HepG2 (cell line): ENCODE data around the gene LMAN2. TPM values are rescaled to one million over a fixed set of nuclear protein-coding genes. Genes with fewer than 3 reads are reported as not detected.

Source experiments
- CENPT ChIP-seq: sonication (generic); formaldehyde crosslinking; IDR thresholded peaks from 2 replicates; pipeline ENCODE4 v1.8.0; 2022; ENCODE audit warnings: low read depth, mild to moderate bottlenecking, moderate library complexity, missing genetic modification reagents
- ELF1 ChIP-seq: sonication (generic); formaldehyde crosslinking; IDR thresholded peaks from 2 replicates; pipeline ENCODE4 v1.4.0; 2020; ENCODE audit warnings: missing genetic modification reagents
- ESRRA ChIP-seq: sonication (generic); formaldehyde crosslinking; IDR thresholded peaks from 2 replicates; pipeline ENCODE4 v1.5.1; 2020; ENCODE audit warnings: mild to moderate bottlenecking, low read depth, missing genetic modification reagents
- FOXM1 ChIP-seq: sonication (generic); formaldehyde crosslinking; IDR thresholded peaks from 2 replicates; pipeline ENCODE4 v1.5.0; 2020; ENCODE audit warnings: missing genetic modification reagents
- HNRNPL ChIP-seq: fragments of 200-400 bp; formaldehyde crosslinking; IDR thresholded peaks from 2 replicates; pipeline ENCODE4 v1.6.1; 2017; ENCODE audit warnings: mild to moderate bottlenecking, low read depth, low read length
- ISX ChIP-seq: sonication (generic); formaldehyde crosslinking; conservative IDR thresholded peaks from 2 replicates; pipeline ENCODE4 v1.5.0; 2020; ENCODE audit warnings: missing genetic modification reagents
- KDM1A ChIP-seq: IDR thresholded peaks from 2 replicates; pipeline ENCODE4 v1.6.1; 2016; ENCODE audit warnings: missing compliant biosample characterization
- KLF12 ChIP-seq: sonication (generic); formaldehyde crosslinking; IDR thresholded peaks from 2 replicates; pipeline ENCODE4 v1.4.0; 2020; ENCODE audit warnings: missing genetic modification reagents, borderline replicate concordance
- MAF1 ChIP-seq: sonication (generic); formaldehyde crosslinking; IDR thresholded peaks from 2 replicates; pipeline ENCODE4 v1.5.0; 2020; ENCODE audit warnings: missing genetic modification reagents, borderline replicate concordance
- MEIS1 ChIP-seq: sonication (generic); formaldehyde crosslinking; IDR thresholded peaks from 2 replicates; pipeline ENCODE4 v1.9.0; 2021; ENCODE audit warnings: mild to moderate bottlenecking, missing genetic modification reagents, moderate library complexity, borderline replicate concordance
- MEIS2 ChIP-seq: sonication (generic); formaldehyde crosslinking; IDR thresholded peaks from 2 replicates; pipeline ENCODE4 v1.9.0; 2021; ENCODE audit warnings: mild to moderate bottlenecking, missing genetic modification reagents
- NR2F1 ChIP-seq, 2 experiments: fragments of 450-650 bp in 1 of 2; formaldehyde crosslinking in 1 of 2; IDR thresholded peaks; 2 replicates each; pipeline versions ENCODE4 v1.5.0 to v1.6.1; 2016 to 2020; ENCODE audit warnings: mild to moderate bottlenecking in 1 of 2, missing compliant biosample characterization in 1 of 2, missing genetic modification reagents in 1 of 2, moderate library complexity in 1 of 2
- RORA ChIP-seq: sonication (generic); formaldehyde crosslinking; IDR thresholded peaks from 2 replicates; pipeline ENCODE4 v1.5.0; 2020; ENCODE audit warnings: mild to moderate bottlenecking, missing genetic modification reagents, moderate library complexity
- SKI ChIP-seq: fragments of 450-650 bp; IDR thresholded peaks from one replicate; pipeline ENCODE4 v1.6.1; 2018; ENCODE audit warnings: mild to moderate bottlenecking; ENCODE audit not compliant: partially characterized antibody
- STAG1 ChIP-seq: sonication (generic); formaldehyde crosslinking; IDR thresholded peaks from 2 replicates; pipeline ENCODE4 v1.4.0; 2020; ENCODE audit warnings: missing genetic modification reagents
- TBX2 ChIP-seq: sonication (generic); formaldehyde crosslinking; IDR thresholded peaks from 2 replicates; pipeline ENCODE4 v1.5.0; 2020; ENCODE audit warnings: missing genetic modification reagents, mild to moderate bottlenecking, borderline replicate concordance
- TCF7 ChIP-seq: sonication (generic); IDR thresholded peaks from 2 replicates; pipeline ENCODE4 v1.6.1; 2016; ENCODE audit warnings: antibody characterized with exemption, low read depth
- U2AF1 ChIP-seq: fragments of 200-400 bp; formaldehyde crosslinking; optimal IDR thresholded peaks from 2 replicates; pipeline ENCODE3; 2017; ENCODE audit warnings: mild to moderate bottlenecking, low read depth, low read length
- ZBTB38 ChIP-seq: sonication (generic); formaldehyde crosslinking; IDR thresholded peaks from 2 replicates; pipeline ENCODE4 v1.5.1; 2020; ENCODE audit warnings: mild to moderate bottlenecking, missing genetic modification reagents
- ZNF232 ChIP-seq: sonication (generic); formaldehyde crosslinking; IDR thresholded peaks from 2 replicates; pipeline ENCODE4 v1.4.0; 2020; ENCODE audit warnings: missing genetic modification reagents, borderline replicate concordance
- ZNF282 ChIP-seq: fragments of 450-650 bp; IDR thresholded peaks from 2 replicates; pipeline ENCODE4 v1.6.1; 2018; ENCODE audit not compliant: partially characterized antibody
- ZNF317 ChIP-seq: sonication (generic); formaldehyde crosslinking; IDR thresholded peaks from 2 replicates; pipeline ENCODE4 v1.5.0; 2020; ENCODE audit warnings: mild to moderate bottlenecking, missing genetic modification reagents
- ZNF496 ChIP-seq: sonication (generic); formaldehyde crosslinking; IDR thresholded peaks from 2 replicates; pipeline ENCODE4 v1.8.1; 2023; ENCODE audit warnings: mild to moderate bottlenecking, moderate library complexity, missing genetic modification reagents; ENCODE audit not compliant: insufficient replicate concordance
- ZNF501 ChIP-seq: sonication (generic); formaldehyde crosslinking; IDR thresholded peaks from 2 replicates; pipeline ENCODE4 v1.5.1; 2020; ENCODE audit warnings: mild to moderate bottlenecking, moderate library complexity, missing genetic modification reagents
- ZNF549 ChIP-seq: sonication (generic); formaldehyde crosslinking; IDR thresholded peaks from 2 replicates; pipeline ENCODE4 v1.5.0; 2020; ENCODE audit warnings: missing genetic modification reagents
- ZNF580 ChIP-seq: IDR thresholded peaks from 2 replicates; pipeline ENCODE4 v1.6.1; 2016; ENCODE audit warnings: low read depth, borderline replicate concordance
- ZNF740 ChIP-seq: sonication (generic); formaldehyde crosslinking; IDR thresholded peaks from 2 replicates; pipeline ENCODE4 v1.4.0; 2020; ENCODE audit warnings: missing genetic modification reagents
- ZNF766 ChIP-seq: sonication (generic); formaldehyde crosslinking; IDR thresholded peaks from 2 replicates; pipeline ENCODE4 v1.5.0; 2020; ENCODE audit warnings: missing genetic modification reagents, borderline replicate concordance
- ZNF772 ChIP-seq: sonication (generic); formaldehyde crosslinking; IDR thresholded peaks from 2 replicates; pipeline ENCODE4 v1.5.0; 2020; ENCODE audit warnings: mild to moderate bottlenecking, missing genetic modification reagents
- ZSCAN30 ChIP-seq: sonication (generic); formaldehyde crosslinking; IDR thresholded peaks from 2 replicates; pipeline ENCODE4 v1.5.0; 2020; ENCODE audit warnings: mild to moderate bottlenecking, missing genetic modification reagents
- ZSCAN9 ChIP-seq: IDR thresholded peaks from 2 replicates; pipeline ENCODE4 v1.6.1; 2016; ENCODE audit warnings: borderline replicate concordance
- polyA plus RNA-seq, 8 experiments: library from polyadenylated mRNA; depleted of rRNA in 3 of 8; stranded (reverse) in 7 of 8; unstranded in 1 of 8; fragments of >200 nt; fragmentation: Illumina TruSeq in 4 of 8; extraction: Trizol in 4 of 8; gene quantifications; 2 replicates each; pipeline versions ENCODE4 v1.2.1 to v1.2.3, GENCODE V29; 2011 to 2016; ENCODE audit warnings: low read depth in 4 of 8, missing spikeins in 1 of 8, mixed read lengths in 1 of 8; ENCODE audit not compliant: insufficient read depth in 1 of 8
- total RNA-seq, 5 experiments: library from RNA; depleted of rRNA; stranded (reverse); fragments of >200 nt; fragmentation: Illumina TruSeq; extraction: Trizol; gene quantifications; 2 replicates each; pipeline ENCODE4 v1.2.3, GENCODE V29; 2016; ENCODE audit warnings: low read depth in 1 of 5

The LMAN2 gene
- total and polyA plus RNA-seq, 2 of the 13 experiments (the other 11 are each of a cell fraction or from before 2014, with no cell fraction given): 191 to 197 TPM

GRCh38 chr5:177377851-177378776 lies 26.6 kb upstream of the LMAN2 start (continued):
- TF ChIP-seq ZNF766 (CRISPR knock-in tag) (0 out of 2 replicates have a peak, but pooled peaks have one; percentile 3), U2AF1 (no peak), ZNF740 (CRISPR knock-in tag) (no peak), ESRRA (CRISPR knock-in tag) (no peak), NR2F1 (CRISPR knock-in tag; IDR thresholded peaks at IDR 0.05) (no peak), ZNF282 (no peak), ZNF549 (CRISPR knock-in tag) (no peak), MEIS1 (CRISPR knock-in tag) (no peak), ZNF501 (CRISPR knock-in tag) (no peak), ZSCAN9 (CRISPR knock-in tag) (no peak), ZNF232 (no peak; the same call in 1 of the 2 replicates), ZSCAN30 (no peak), ZNF317 (no peak), CENPT (no peak; the same call in 1 of the 2 replicates), MAF1 (CRISPR knock-in tag) (no peak), MEIS2 (CRISPR knock-in tag) (no peak), ZNF496 (no peak), TBX2 (CRISPR knock-in tag) (0 out of 2 replicates have a peak, but pooled peaks have one; percentile 35), ZNF772 (no peak), HNRNPL (0 out of 2 replicates have a peak, but pooled peaks have one; percentile 5), TCF7 (no peak), ZBTB38 (CRISPR knock-in tag) (peak; percentile 56; the same call in 1 of the 2 replicates), SKI (no peak), ISX (CRISPR knock-in tag) (no peak), KLF12 (CRISPR knock-in tag) (no peak), KDM1A (CRISPR knock-in tag) (no peak), ELF1 (CRISPR knock-in tag) (peak; percentile 59; the same call in 1 of the 2 replicates), ZNF580 (peak; percentile 31; the same call in 1 of the 2 replicates), FOXM1 (no peak), RORA (CRISPR knock-in tag) (no peak), STAG1 (no peak)
